Karpas-422 (cell line): ENCODE results near the gene EPHA6. TPM values are rescaled to one million over a fixed set of nuclear protein-coding genes. Genes with fewer than 3 reads are reported as not detected.
"Not testable (repeated sequence)": the region's sequence is repeated elsewhere in the genome, so short reads cannot be mapped to it uniquely, and the experiment has no call there.

ENCODE experiments used
- DNase-seq: peaks from one replicate; pipeline ENCODE4 v3.0.0-alpha.2; 2015
- H2AFZ ChIP-seq: fragments of 200-600 bp; sonication (generic); 2 replicates; pipeline ENCODE4 v1.6.1; 2014; ENCODE audit warnings: antibody characterized with exemption, low read length, mixed read lengths
- H3K27ac ChIP-seq: fragments of 200-600 bp; sonication (generic); 2 replicates; pipeline ENCODE4 v1.5.1; 2014; ENCODE audit warnings: mild to moderate bottlenecking, low read length, moderate library complexity
- H3K27me3 ChIP-seq: fragments of 200-600 bp; sonication (generic); 2 replicates; pipeline ENCODE4 v1.6.1; 2014; ENCODE audit warnings: low read length, mixed read lengths
- H3K36me3 ChIP-seq: fragments of 200-600 bp; sonication (generic); 2 replicates; pipeline ENCODE4 v1.6.1; 2014; ENCODE audit warnings: low read length, mixed read lengths; ENCODE audit not compliant: insufficient read depth
- H3K4me1 ChIP-seq: fragments of 200-600 bp; sonication (generic); 2 replicates; pipeline ENCODE4 v1.6.1; 2014; ENCODE audit warnings: mild to moderate bottlenecking, low read length, mixed read lengths
- H3K4me2 ChIP-seq: fragments of 200-600 bp; sonication (generic); 2 replicates; pipeline ENCODE4 v1.6.1; 2014; ENCODE audit warnings: low read length, low read depth, mild to moderate bottlenecking; ENCODE audit not compliant: poor library complexity, severe bottlenecking
- H3K4me3 ChIP-seq: fragments of 200-600 bp; sonication (generic); 2 replicates; pipeline ENCODE4 v1.5.1; 2014; ENCODE audit warnings: mild to moderate bottlenecking, antibody characterized with exemption, low read length, mixed read lengths
- H3K79me2 ChIP-seq: fragments of 200-600 bp; sonication (generic); 2 replicates; pipeline ENCODE4 v1.6.1; 2014; ENCODE audit warnings: mild to moderate bottlenecking, low read length, mixed read lengths
- H3K9ac ChIP-seq: fragments of 200-600 bp; sonication (generic); 2 replicates; pipeline ENCODE4 v1.6.0; 2014; ENCODE audit warnings: low read length
- H3K9me2 ChIP-seq: fragments of 200-600 bp; sonication (generic), shearing (Covaris generic); replicated peaks from 2 replicates; pipeline ENCODE4 v1.6.0; 2014; ENCODE audit warnings: mild to moderate bottlenecking, low read length, moderate library complexity; ENCODE audit not compliant: insufficient read depth
- H3K9me3 ChIP-seq: fragments of 300-700, 200-600 bp; sonication (generic); 2 replicates; pipeline ENCODE4 v1.6.1; 2014; ENCODE audit warnings: low read length, mixed read lengths
- H4K20me1 ChIP-seq: fragments of 200-600 bp; sonication (generic); 2 replicates; pipeline ENCODE4 v1.6.1; 2014; ENCODE audit warnings: mild to moderate bottlenecking, antibody characterized with exemption, low read length, low read depth; ENCODE audit not compliant: insufficient read depth
- total RNA-seq: library from RNA; depleted of rRNA; stranded (reverse); fragments of >200 nt; shearing (Covaris generic); gene quantifications from 2 replicates; pipeline ENCODE4 v1.2.3, GENCODE V29; 2014; ENCODE audit warnings: low replicate concordance

Gene EPHA6
- total RNA-seq, 1 experiment from 2014 or later = not detected

- not testable (repeated sequence) for H3K27me3 ChIP-seq, H3K79me2 ChIP-seq, H3K4me3 ChIP-seq, H3K36me3 ChIP-seq, DNase-seq, H2AFZ ChIP-seq, H3K9me2 ChIP-seq, H3K9ac ChIP-seq, H3K4me1 ChIP-seq, H3K9me3 ChIP-seq, H3K27ac ChIP-seq, H3K4me2 ChIP-seq, H4K20me1 ChIP-seq
Measured at GRCh38 chr3:96942131-96942530, 127.7 kb downstream of the EPHA6 start.

DNA sequence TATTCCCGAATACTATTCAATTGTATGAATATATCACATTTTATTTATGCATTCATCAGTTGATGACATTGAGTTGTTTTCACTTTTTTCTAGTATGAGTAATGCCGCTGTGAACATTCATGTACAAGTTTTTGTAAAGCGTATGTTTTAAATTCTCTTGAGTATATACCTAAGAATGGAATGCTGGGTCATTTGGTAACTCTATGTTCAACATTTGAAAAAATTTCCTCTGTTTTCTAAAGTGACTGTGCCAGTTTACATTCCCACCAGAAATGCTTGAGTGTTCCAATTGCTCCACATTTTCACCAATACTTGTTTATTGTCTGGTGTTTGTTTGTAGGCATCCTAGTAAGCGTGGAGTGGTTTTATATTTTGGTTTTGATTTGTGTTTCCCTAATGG, 144.5 kb downstream of the EPHA6 start:
- Histone ChIP-seq H3K9me2 (peaks cover 6% of the 10 kb centered on the region; the same call in 1 of the 2 replicates), H3K27me3 (no peaks in the 10 kb centered on the region), H3K36me3 (no peaks in the 10 kb centered on the region), H2AFZ (no peak overlapping the region), H3K9me3 (no peaks in the 10 kb centered on the region; the same call in 1 of the 2 replicates), H4K20me1 (no peaks in the 10 kb centered on the region), H3K27ac (no peak overlapping the region), H3K4me2 (no peak overlapping the region), H3K9ac (no peak overlapping the region), H3K4me1 (no peaks in the 10 kb centered on the region), H3K79me2 (no peaks in the 10 kb centered on the region), H3K4me3 (no peak overlapping the region)
- no peak for DNase-seq

GRCh38 chr3:96959474-96959873, 145.1 kb downstream of the EPHA6 start:
- Histone ChIP-seq H3K4me2 (no peak overlapping the region), H3K9me3 (no peaks in the 10 kb centered on the region; the same call in 1 of the 2 replicates), H3K27me3 (no peaks in the 10 kb centered on the region), H3K9me2 (peaks cover 6% of the 10 kb centered on the region; the same call in 1 of the 2 replicates), H3K79me2 (no peaks in the 10 kb centered on the region), H3K4me3 (no peak overlapping the region), H3K9ac (no peak overlapping the region), H3K36me3 (no peaks in the 10 kb centered on the region), H3K27ac (no peak overlapping the region), H2AFZ (no peak overlapping the region), H4K20me1 (no peaks in the 10 kb centered on the region), H3K4me1 (no peaks in the 10 kb centered on the region)
- DNase-seq = no peak

DNA sequence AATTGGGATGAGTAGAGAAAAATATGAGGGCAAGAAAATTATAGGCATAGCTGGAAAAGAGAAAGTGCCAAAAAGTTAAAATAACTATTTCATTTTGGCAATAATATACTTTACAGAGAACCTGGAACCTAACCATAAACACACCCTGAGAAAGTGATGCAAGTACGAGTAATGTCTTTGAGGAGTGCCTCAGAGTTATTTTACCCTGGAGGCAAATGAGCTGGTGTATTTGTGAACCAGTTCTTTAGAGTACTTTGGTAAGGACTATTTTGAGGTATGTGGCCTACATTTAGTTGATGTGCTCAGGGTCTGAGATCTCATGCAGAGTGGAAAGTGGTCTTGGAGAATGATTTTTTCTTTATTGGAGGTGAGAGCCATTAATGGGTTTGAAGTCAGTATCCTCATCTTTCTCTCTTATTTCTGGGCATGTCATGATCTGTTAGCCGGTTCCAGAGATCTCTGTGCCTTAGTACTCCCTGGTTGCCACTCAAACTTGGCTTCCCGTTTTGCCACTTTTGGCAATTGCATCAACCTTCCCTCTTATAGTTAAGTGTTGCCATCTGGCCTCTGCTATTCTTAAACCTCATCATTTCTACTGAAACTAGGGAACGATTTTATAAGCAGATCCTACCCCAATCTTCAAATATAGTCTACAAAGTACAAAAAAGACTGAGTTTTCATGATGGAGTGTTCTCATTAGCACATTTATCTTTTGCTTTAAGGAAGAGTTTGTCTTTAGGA, 145.7 kb downstream of the EPHA6 start:
- no peak overlapping the region for H3K4me3 ChIP-seq
- no peaks in the 10 kb centered on the region for H3K36me3 ChIP-seq
- H3K9me3 ChIP-seq = no peaks in the 10 kb centered on the region; the same call in 1 of the 2 replicates
- DNase-seq = no peak
- no peak overlapping the region for H3K4me2 ChIP-seq
- H3K9me2 ChIP-seq = peaks cover 6% of the 10 kb centered on the region; the same call in 1 of the 2 replicates
- no peaks in the 10 kb centered on the region for H3K27me3 ChIP-seq
- no peak overlapping the region for H3K9ac ChIP-seq
- H3K79me2 ChIP-seq = no peaks in the 10 kb centered on the region
- H2AFZ ChIP-seq = no peak overlapping the region
- no peaks in the 10 kb centered on the region for H4K20me1 ChIP-seq
- H3K27ac ChIP-seq = no peak overlapping the region
- H3K4me1 ChIP-seq = no peaks in the 10 kb centered on the region

- Histone ChIP-seq H4K20me1 (no peaks in the 10 kb centered on the region), H3K36me3 (no peaks in the 10 kb centered on the region), H3K4me2 (no peak overlapping the region), H3K9me2 (peaks cover 6% of the 10 kb centered on the region; the same call in 1 of the 2 replicates), H3K9ac (no peak overlapping the region), H3K4me1 (no peaks in the 10 kb centered on the region), H2AFZ (no peak overlapping the region), H3K79me2 (no peaks in the 10 kb centered on the region), H3K27me3 (no peaks in the 10 kb centered on the region), H3K4me3 (no peak overlapping the region), H3K9me3 (no peaks in the 10 kb centered on the region; the same call in 1 of the 2 replicates), H3K27ac (no peak overlapping the region)
- no peak for DNase-seq
Measured at GRCh38 chr3:96960661-96961330, 146.4 kb downstream of the EPHA6 start.

DNA sequence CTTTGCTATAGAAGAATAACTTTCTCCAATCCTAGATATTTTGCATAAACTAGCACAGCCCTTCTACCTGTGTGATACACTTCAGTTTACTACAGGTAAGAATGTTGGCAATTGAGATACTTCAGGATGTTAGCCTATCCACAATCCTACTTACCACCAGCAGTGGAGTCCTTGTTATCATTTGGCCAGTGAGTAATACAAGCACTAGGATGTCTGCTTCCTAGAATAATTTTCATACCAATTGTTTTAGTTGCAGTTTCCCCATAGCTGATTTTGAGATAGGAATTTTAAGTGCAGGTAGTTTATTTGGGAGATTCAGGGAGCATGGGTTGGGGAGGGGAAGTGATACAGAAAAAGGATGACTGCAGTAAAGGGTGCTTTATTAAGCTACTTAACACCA, 147.2 kb downstream of the EPHA6 start:
- H3K27ac ChIP-seq = no peak overlapping the region
- no peaks in the 10 kb centered on the region for H4K20me1 ChIP-seq
- H3K36me3 ChIP-seq = no peaks in the 10 kb centered on the region
- no peaks in the 10 kb centered on the region for H3K4me1 ChIP-seq
- DNase-seq = no peak
- H3K79me2 ChIP-seq = no peaks in the 10 kb centered on the region
- H2AFZ ChIP-seq = no peak overlapping the region
- no peak overlapping the region for H3K4me3 ChIP-seq
- no peak overlapping the region for H3K4me2 ChIP-seq
- H3K9ac ChIP-seq = no peak overlapping the region
- H3K9me3 ChIP-seq = no peaks in the 10 kb centered on the region; the same call in 1 of the 2 replicates
- no peaks in the 10 kb centered on the region for H3K27me3 ChIP-seq
- peaks cover 6% of the 10 kb centered on the region; the same call in 1 of the 2 replicates for H3K9me2 ChIP-seq

DNA sequence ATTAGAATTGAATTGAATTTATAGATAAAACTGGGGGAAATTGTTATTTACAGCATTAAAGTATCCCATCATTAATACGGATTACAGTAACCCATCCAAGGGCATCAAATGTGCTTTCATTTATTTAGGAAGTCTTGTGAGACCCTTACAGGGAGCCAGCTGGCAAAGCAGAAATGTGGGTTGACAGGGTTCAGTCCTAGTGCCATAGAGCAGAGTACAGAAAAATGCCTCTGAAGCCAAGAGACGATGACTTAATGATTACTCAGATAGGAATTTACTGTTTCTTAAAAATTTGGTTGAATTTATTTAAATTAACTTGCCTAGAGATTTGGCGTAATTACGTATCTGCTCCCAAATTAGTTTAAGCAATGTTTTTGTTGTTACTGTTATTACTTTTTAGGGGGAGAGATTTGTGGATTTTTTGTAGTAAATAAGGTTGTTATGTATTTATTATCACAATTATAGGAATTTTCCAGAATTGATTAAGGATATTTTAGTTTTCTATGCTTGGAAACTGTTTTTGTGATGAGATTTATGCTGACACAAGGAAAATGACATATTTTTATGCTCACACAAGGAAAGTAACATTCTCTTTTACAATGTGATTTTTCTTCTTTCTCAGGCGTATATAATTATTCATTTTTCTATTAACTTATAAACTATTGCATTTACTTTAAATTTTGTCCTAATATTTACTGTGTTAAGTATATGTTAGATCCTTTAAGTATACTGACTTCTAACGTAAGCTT, 152.0 kb downstream of the EPHA6 start:
- Histone ChIP-seq H3K27me3 (no peaks in the 10 kb centered on the region), H3K9me2 (no peaks in the 10 kb centered on the region), H3K4me1 (no peaks in the 10 kb centered on the region), H3K36me3 (no peaks in the 10 kb centered on the region), H3K4me3 (no peak overlapping the region), H3K79me2 (no peaks in the 10 kb centered on the region), H3K4me2 (no peak overlapping the region), H3K27ac (no peak overlapping the region), H2AFZ (no peak overlapping the region), H4K20me1 (no peaks in the 10 kb centered on the region), H3K9me3 (no peaks in the 10 kb centered on the region; the same call in 1 of the 2 replicates), H3K9ac (no peak overlapping the region)
- DNase-seq = no peak

DNA sequence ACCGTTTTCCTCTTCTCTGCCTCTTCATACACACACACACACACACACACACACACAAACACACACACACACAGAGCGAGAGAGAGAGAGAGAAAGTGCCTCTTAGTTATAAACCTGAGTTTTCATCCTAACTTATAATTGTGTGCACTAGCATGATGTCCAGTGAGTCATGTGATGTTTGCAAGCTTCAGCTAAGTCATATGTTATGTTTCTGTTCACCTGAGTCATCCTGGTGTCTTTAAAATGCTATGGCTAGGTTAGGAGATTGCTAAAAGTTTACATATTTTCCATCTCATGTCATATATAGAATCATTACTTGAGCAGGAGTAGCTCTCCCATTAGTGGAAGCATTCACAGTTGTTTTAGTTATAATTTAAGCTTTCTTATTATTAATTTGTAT, 155.8 kb downstream of the EPHA6 start:
- Histone ChIP-seq H3K9ac (no peak overlapping the region), H3K4me2 (no peak overlapping the region), H3K79me2 (no peaks in the 10 kb centered on the region), H3K4me1 (no peaks in the 10 kb centered on the region), H3K9me3 (no peaks in the 10 kb centered on the region; the same call in 1 of the 2 replicates), H3K36me3 (no peaks in the 10 kb centered on the region), H3K9me2 (no peaks in the 10 kb centered on the region), H3K4me3 (no peak overlapping the region), H2AFZ (no peak overlapping the region), H4K20me1 (no peaks in the 10 kb centered on the region), H3K27me3 (no peaks in the 10 kb centered on the region), H3K27ac (no peak overlapping the region)
- DNase-seq = no peak
